GDM1 (cell line): ENCODE results near the gene FEZ2.

Experiments
- DNase-seq: peaks from one replicate; lab custom pipeline; 2025; lab: John Stamatoyannopoulos, UW

Gene FEZ2

DNA sequence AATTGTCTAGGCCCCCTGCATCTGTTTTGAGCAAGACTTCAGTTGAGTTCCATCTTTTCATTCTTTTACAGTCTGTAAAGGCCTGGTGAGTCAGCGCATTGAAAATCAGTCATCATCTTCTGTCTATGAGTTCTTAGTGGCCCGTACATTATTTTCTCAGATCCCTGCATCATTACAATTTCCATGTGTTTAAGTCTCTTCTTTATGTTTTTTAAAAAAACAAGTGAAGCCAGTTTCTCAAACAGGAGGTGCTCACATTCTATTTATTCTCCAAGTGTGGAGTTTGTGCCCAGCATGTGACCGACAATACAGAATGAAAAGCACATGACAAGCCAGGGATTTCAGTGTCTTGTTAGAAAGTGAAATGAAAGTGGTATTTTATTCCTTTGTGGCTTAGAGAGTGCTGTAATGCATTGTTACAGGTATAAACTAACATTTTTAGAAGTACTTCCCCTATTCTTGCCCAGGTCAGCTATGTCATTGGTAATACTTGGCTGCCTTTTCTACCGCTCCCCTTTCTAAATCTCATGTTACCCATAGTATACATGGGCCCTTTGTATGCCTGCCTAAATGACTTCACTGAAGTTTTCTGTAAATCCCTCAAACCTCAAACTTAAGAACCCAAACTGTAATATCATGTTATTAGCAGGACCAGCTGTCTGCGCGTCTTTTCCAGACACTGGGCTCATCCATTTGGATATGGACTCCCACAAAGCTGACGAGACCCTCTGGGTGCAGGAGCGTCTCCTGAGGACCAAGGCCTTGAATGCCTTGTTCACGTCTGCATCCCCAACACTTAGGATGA is 67.6 kb downstream of the FEZ2 start:
- no peak for DNase-seq

DNA sequence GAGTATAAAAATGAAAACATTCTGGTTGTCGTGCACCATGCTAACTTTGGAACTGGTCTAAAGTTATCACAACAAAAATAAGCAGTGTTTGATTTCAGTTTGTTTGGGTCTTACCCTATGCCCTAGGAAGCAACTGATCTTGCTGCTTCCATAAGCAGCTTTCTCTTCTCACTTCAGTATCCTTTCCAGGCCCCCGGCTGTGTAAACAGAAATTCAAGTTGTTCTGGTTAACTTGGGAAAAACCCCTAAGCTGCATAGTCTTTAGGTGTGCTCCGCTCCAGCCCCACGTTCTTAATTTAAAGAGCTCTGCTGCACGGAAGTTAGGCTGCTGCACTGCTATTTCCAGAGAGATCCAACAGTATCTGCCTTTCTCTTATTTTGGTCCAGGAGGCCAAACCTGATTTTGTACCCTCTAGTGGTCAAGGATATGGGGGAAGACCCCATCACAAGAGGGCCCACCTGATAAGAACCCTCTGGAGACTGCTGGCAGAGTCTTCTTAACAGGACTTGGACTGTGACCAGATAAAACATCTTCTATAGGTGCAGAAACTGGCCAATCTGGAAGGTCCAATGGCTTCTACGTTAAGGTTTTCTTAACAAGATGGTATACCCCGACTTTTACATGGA is 69.1 kb downstream of the FEZ2 start:
- DNase-seq, result no peak

DNA sequence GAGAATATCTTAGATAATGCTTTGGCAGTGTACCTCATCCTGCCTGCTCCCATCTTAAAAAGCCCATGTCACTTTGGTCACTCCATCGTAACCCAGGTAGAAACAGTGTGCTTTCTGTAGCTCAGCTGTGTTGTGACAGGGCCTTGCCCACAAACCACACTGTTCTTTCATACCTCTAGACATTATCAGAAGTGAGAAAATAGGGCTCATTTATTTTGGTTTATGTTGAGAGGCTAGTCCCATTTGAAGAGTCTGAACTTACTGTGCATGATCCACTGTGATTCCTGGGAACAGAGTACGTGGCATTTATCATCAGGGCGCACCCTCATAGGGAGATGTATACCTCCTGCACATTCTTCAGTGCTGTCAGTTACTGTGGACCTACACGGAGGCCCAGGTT is 69.7 kb downstream of the FEZ2 start:
- DNase-seq, result no peak

DNA sequence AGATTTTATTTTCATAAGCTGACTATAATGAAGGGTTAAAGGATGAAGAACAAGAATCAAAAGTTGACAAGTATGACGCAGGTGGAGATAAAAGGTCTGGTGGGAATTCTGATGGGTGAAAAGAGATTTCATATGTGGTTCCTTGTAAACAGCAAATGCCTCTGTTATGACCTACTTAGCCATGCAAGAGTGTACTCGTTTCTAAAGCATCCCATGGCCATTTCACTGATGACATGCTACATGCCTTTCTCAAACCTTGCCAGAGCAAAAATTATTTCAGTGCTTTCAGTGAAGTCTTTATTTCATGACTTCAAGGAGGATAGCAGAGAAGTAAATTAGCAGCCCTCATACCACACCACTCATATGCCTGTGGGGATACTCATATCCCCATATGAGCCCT is 71.7 kb downstream of the FEZ2 start:
- DNase-seq, result no peak

DNA sequence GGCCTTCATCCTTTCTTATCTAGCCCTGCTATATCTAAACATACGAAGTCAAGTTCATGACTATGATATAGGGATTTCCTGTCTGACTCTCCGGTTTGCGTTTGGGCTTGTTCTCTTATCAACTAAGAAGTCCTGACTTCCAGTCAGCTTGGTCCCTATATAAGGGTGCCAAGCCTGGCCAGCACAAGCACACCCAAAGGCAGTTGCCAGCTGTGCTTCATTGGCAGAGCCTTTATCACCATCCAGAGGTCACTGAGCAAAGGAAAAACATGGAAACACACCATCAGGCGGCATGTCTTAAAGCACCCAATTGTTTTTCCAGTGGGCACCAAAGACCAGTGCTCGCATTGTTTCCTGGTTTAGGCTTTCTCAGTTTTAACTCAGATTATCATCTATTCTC is 72.7 kb downstream of the FEZ2 start:
- DNase-seq, result no peak

DNA sequence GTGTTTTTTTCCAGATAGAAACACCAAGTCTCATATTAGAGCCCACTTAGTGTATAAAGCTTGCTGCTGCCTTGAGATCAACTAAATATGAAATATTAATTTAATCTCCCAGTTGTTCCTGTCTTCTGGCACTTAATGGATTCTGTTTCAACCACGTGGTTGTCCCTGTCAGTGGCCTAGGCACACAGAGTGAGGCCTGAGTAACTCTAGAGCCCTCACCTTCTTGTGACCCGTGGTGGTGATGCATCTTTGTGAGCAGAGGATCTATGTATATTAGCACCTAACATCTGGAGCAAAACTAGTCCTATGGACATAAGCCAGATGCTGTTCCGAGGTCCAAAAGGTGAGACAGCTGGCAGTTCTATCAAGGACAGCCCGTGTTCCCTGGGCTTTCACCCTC is 74.8 kb downstream of the FEZ2 start:
- DNase-seq, result no peak

DNA sequence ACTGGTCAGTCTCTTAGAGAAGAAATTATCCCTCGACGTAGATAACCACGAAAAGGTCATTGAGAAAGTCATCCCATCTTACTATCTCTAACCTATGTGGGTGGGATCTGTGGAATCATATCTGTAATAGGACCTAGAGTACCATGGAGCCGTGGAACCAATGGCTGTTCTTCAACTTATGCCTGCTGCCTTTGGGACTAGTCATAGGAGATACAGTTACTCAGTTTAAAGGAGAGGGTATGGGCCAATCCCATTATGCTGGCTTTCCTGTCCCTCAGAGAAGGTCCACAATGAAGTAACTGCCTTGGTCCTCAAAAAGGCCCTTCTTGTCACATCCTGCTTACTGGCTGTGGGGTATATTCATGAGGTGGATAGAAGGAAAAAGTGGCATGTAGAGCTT is 77.5 kb downstream of the FEZ2 start:
- DNase-seq, result no peak

DNA sequence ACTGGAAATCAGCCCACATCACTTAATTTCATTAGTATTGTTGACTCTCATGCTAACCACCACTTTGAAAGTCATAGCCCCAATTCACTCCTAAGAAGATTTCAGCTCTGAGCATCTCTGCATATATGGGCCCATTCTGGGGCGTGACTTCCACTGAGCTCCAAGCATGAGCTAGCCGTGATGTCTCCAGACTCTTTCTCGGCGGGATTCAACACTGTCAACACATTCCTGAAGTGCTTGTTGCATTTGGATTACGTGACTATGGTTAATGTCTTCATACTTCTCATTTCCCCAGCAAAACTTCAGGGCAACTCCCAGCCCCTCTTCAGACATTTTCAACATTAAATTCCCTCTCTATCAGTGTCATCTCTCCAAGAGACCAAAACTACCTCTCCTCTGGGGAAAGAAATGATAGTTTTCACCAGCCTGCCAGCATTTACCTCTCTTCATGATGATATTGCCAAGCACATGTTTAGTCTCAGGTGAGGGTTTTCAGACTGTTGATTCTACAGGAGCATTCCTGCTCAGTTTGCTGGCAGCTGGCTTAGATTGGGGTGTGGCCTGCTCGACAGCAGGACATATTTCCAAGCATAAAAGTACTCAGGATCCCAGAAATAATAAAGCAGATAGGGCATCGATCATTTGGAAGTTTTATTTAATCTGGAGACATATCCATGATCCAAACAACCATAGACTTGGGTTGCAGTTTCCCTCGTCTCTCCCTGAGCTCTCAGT is 81.7 kb downstream of the FEZ2 start:
- no peak for DNase-seq

DNA sequence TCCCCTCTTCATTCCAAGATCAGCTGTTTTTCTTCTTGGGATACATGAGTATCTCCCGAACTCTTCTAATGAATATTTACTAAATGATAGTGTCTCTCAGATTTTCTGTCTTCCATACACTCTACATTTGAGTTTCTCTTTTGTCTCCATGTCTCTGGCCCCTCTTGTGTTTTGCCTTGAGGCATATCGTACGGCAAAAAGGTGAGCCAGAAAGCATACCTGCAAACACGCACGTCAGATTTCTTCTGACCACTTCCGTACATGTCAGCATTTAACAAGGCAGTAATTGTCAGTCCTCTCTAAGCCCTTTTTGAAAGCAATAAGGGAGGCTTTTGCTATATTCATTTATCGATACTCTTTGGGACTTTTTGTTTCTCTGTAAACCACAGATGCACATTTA is 82.4 kb downstream of the FEZ2 start:
- no peak for DNase-seq

DNA sequence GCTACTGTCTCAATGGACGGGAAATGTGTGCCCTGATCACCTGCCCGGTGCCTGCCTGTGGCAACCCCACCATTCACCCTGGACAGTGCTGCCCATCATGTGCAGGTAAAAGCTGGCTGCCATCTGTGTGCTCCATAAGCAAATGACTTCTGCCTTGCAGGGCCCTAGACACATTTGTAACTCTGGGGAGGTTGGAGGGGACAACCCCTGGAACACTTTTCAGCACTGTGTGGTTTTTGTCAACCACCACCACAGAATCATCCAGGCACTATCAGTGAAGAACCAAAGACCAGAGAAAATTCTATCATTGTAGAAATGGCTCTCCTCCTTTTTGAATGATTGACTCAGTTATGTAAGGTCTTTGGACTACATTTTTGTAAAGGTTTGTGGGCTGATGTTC is 84.3 kb downstream of the FEZ2 start:
- no peak for DNase-seq

DNA sequence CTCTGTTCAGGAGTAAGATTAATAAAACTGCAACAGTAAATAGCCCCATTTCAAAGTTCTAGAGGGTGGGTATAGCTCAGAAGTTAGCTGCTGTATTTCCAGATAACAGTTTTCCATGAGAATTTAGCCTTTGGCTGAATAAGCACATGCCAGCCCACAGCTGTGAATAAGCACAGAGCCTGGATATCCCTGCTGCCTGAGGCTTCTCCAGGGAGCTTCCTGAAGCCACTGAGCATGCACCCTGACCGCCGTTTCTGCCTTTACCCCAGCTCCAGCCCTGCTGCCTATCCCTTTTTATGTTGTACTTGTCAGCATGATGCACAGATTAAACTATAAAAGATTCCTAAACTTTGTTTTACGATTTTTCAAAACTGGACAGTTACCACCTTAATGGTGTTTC is 85.3 kb downstream of the FEZ2 start:
- no peak for DNase-seq

DNA sequence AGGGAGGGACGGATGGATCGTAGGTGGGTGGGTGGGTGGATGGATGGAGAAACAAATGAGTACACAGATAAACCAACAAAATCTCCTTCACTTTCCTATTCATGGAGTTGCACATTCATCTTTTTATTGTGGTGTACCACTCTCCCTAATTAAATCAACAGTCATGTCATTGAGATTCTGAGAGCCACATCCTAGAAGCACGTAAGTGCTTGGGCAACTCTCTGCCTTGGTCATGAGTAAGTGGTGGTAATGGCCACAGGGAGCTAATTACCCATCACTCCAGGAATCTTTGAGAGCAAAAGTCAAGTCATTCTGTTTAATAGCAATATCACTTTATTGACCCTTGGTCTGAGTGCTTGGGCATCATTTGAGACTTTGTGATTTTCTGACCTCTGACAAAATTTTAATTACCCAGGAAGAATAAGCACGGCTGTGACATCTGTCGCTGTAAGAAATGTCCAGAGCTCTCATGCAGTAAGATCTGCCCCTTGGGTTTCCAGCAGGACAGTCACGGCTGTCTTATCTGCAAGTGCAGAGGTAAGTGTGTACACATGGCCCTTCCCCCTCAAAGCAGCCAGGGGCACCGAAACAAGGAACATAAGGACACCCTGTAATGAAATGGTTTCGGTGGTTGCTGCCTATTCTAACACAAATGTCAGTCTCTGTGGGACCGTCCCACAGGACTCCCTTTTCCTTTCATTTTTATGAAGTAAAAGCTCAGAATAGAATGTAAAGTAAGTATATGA is 85.9 kb downstream of the FEZ2 start:
- DNase-seq, result no peak

DNA sequence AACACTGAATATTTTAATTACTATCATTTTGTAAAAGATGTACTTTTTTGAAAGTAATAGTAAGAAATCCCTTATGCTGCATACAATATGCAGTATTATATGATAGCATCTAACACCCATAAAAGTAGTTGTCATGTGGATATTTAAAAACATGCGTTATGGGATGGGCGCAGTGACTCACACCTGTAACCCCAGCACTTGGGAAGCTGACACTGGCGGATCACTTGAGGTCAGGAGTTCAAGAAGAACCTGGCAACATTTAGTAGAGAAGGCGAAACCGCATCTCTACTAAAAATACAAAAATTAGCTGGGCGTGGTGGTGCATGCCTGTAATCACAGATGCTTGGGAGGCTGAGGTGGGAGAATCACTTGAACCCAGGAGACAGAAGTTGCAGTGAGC is 88.9 kb downstream of the FEZ2 start:
- DNase-seq, result no peak

DNA sequence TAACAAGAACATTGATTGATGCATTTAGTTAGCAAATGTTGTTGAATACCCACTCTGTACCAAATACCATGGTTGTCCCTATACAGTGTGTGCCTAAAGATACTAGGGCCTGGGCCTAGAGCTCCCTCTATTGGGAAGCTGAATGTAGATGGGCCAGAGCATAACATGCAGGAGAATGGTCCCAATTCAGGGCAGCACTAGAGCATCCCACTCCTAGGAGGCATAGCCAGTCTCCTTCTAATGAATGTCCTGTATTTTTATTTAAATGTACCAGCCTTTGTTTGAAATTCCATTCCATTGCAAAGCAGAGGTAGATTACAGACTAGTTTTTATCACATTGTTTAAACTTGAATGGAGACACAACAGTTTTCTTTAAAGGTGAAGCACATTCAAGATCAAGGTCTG is 90.6 kb downstream of the FEZ2 start:
- DNase-seq, result peak; percentile 13
